HG02943 (cell line): ENCODE measurements around the gene GPI.
"Not testable (repeated sequence)": the region's sequence is repeated elsewhere in the genome, so short reads cannot be mapped to it uniquely, and the experiment has no call there.

Source experiments
- ATAC-seq: cut with Tn5 transposase; IDR thresholded peaks from one replicate; pipeline ENCODE4 v1.9.1; 2021; ENCODE audit warnings: mild to moderate bottlenecking, low read depth, moderate library complexity; ENCODE audit not compliant: unreplicated experiment

The GPI gene

DNA sequence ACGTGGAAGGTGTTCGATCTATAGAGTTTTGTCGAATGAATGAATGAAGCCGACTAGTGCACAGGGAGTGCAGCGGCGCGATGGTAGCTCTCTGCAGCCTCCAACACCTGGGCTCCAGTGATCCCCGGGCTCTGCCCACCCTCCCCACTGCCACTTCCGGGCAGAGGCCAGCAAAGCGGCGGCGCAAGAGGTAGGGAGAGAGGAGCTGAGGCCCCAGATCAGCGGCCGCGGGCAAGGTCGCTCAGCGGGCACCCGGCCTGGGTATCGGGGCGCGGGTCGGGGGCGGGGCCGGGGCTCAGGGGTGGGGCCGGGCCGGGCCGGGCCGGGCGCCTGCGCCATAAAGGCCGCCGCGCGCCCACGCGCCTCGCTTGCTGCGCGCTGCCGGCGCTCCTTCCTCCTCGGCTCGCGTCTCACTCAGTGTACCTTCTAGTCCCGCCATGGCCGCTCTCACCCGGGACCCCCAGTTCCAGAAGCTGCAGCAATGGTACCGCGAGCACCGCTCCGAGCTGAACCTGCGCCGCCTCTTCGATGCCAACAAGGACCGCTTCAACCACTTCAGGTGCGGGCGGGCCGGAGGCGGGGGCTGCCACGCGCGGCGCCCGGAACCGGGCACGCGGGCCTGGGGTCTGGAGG, at the start of gene GPI:
Gene GPI, plus strand, starts transcription at position 367 of the 633 bp plus-strand sequence. Its CDS starts 71 bp downstream, at position 438.
- peak; percentile 53 for ATAC-seq

DNA sequence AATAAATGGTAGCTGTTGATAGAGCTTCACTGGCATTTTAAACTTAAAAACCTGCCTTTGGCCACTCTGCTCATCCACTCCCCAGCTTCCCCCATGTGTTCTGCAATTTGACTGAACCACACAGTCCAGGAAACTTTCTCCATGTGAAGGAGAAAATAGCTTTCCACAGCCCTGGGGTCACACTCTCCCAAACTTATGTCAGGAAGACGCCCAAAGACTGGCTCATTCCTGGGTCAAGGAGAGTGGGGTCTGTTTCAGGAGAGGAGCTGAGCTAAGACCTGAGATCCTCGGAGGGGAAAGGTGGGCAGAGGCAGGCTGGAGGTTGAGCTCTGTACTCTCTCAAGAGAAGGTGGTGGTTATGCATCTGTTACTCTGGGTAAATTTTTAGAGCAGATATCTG, 48.7 kb upstream of the GPI start:
- ATAC-seq: no peak

DNA sequence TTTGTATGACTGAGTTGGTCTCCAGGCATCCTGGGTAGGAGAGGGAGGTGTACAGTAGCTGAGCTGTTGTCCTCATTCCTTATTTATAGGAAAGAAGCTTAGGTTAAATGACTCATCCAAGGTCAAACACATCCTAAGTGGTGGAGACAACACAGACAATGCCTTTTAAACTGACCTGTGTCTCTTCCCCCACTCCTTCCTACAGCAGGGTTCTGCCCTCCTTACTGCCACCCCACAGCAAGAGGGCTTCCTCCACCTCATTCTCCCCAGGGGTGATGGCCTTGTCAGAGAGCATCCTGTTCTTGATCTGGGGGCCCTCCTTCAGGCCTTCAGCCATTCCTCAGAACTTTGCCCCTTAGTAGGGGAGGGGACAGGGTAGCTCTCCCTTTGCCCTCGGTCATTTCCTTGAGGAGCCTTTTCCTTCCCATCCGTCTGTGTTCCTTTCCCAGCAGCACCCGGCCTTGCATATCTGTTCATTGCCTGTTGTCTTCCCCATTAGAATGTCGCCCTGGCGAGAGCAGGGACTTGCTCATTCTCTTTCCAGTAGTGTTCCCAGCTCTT, 48.2 kb upstream of the GPI start:
- ATAC-seq: no peak

DNA sequence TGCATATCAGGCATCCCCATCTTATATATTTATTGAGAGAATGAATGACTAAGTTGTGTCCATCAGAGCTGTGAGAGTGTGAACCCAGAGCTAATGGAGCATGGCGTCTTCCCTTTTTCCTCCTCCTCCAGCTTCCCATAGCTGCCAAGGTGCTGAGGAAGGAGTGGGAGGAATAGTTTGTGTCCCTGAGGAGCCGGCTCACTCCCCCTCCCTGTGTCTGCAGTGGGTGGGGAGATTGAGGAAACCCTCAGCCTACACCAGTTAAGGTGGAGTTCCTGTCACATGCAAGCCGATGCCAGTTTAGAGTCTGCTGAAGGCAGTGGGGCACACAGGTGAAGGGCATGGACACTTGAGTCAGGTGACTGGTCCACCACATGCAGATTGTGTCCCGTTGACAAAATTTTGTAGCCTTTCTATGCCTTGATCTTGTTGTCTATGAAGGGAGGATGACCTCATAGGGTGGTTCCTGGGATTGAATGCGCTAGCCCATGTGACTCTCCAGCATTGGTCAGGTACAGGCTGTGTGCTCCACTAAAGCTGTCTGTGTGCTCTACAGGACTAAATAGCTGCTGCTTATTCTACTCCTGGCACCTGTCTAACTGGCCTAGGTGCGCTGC, 47.6 kb upstream of the GPI start:
- ATAC-seq: no peak

DNA sequence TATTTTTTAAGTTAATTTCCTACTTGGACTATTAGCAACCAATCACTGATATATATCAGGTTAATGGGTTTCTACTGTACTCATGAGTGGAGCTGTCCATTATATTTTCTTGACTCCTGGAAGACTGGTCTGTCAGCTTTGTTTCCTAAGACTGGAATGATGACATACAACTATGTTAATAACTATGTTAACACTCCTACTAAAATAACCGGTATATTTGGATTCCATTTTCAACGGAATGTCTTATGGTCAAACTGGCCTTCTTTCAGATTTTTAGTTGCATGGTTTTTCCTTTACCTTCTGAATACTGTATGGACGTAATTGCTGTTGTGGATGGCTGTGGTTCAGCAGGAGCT, 45.8 kb upstream of the GPI start:
- ATAC-seq: no peak

DNA sequence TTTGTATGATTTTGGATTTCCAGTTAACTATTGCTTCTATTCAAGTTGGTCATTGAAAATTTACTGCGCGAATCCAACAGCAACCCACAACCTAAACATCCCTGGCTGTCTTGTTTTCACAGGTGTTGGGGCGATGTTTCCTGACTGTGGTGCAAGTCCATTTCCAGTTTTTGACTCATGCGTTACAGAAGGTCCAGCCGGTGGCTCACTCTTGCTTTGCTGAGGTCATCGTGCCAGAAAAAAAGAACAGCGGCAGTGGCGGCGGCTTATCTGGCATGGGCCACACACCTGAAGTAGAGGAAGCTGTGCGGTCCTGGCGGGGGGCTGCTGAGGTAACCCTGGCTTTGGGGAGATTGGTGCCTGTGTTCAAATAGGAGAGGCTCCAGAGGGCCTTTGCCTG, 45.2 kb upstream of the GPI start:
- ATAC-seq: no peak

DNA sequence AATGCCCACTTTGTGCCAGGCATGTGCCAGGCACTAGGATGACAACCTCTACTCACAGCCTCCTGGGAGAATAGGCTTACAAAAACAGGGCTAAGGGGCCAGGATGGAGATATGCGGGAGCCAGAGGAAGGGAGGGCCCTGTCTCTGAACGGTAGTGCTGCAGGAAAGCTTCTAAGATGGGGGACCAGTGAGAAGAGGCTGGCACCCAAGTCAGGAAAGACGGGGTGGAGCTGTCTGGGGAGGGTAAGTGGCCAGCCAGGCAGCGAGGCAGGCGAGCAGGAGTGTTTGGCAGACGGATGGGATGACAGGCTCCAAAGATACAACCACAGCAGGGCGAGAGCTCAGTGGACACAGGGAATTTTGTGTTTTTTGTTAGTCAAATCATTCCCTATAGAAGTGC, 44.7 kb upstream of the GPI start:
- no peak for ATAC-seq

DNA sequence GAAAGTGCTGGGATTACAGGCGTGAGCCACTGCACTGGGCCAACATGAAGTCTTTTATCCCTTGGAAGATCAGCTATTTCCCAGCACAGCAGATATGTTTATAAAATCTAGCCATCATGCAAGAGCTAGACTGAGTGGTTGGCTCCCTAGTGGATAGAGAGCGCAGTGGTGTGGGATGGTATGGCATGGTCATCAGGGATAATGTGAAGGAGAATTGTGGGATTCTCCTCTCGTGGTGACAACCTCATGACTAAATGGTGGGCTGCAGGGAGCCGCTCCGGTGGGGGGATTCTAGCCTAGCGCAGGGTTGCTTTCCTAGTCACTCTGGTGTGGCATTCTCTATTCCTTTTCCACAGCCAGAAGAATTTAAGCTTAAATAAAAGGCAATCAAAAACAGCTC, 43.3 kb upstream of the GPI start:
- no peak for ATAC-seq

DNA sequence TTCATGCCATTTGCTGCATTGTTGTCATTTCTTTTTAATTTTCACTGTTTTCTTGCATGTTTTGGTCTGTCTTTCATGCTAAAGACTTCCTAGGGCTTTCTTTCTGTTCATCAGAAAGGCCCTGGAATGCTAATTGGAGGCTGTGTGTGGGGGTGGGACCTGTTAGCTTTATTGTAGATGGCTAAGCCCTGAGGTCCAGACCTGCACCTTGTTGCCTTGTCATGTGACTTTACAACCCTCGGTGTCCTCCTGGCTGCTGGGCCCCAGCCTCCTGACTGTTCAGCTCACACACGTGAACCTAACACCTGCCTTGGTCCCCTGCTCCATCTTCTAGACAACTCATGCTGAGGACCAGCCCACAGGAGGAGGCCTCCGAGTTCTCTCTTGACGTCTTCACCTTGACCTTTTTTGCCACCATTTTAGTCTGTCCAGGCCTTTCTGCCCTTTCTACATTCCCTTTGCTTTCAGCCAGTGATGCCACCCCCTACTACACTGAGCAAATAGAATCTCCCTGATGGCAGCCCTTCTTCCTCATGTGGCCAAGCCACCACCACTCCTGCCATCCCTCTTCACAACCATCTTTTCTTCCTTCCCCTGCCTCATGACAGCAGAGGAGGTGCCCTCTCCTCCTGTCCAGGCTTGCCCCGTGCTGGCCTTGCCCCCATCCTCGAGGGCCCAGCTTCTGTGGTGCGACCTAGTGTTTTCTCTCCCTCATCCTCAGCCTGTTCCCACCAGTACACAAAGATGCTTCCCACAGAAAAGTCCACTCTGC, 41.4 kb upstream of the GPI start:
- ATAC-seq: no peak

DNA sequence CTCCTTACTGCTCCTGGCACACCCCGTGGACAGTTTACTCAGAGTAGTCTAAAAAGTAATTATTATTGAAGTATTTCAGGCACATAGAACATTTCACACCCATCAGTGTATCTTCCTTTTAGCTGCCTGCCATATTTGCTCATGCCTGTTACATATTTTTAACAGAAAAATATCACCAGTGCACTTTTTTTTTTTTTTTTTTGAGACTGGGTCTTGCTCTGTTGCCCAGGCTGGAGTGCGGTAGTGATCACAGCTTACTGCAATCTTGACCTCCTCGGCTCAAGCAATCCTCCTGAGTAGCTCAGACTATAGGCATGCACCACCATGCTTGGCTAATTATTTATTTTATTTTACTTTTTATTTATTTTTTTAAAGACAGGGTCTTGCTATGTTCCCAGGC, 40.7 kb upstream of the GPI start:
- no peak for ATAC-seq

DNA sequence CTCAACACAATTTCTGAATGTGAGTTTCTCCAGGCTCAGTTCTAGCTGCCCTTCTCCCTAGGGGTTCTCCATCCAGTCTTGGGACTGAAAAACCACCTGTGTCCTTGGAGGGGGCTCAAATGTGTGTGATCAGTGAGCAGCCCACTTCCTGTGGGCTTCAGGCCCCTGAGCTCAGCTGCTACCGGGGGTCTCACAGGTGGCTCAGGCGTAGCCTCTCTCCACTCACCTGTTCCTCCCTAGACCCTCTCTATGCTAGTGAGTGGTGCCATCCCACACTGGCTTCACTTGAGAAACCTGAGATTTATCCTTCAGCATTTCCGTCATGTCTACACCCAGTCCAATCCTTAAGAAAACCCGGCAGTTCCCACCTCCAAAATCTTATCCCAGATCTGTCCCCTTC, 39.8 kb upstream of the GPI start:
- ATAC-seq: no peak

DNA sequence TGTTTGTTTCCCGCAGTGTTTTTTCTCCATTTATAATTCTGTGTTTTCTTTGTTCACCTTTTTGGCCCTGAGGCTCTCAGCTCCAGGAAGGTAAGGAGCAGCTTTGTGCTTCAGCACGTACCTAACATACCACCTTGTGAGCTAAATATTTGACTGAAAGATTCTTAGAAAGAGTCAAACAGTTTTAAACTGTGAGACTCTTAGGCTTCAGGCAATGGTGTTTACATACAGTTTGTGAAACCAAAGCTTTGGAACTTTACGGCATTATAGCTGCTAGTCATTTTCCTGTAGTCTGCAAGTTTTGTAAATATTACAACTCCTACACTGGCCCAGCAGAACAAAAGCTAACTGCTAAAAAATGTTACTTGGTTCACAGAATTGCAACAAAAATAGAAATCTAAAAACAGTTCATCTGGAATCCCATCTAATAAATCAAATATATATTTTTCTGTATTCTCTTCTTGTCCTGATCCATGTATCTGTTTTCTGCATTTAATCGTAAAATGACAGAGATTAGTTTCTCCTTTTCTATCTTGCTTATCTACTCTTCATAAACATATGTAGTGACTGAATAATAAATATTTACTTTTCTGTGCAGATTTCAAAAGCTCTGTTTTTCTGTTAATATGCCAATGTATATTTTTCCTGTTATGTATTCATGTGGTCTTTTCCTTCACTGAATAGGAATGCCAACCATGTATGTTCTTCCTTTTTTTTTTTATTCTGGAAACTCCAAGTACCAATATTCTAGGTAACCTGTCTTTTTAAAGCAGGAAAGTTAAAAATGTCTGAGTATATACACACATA, 38.8 kb upstream of the GPI start:
- ATAC-seq: no peak

DNA sequence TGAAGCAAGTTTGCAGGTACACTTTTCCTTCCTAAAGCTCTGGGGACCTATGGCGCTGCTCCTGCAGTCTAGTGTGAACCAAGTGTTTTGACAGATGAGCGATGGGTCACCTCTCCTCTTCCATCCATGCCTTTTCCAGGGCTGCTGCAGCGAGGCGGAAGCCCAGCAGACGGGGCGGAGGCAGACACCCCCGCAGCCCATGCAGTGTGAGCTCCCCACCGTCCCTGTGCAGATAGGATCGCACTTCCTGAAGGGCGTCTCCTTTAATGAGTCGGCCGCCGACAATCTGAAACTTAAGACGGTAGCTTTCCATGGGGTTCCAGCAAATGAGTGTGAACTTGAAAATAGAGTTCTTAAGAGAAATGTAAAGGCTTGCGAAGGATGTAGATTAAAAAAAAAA, 37.1 kb upstream of the GPI start:
- ATAC-seq: no peak

DNA sequence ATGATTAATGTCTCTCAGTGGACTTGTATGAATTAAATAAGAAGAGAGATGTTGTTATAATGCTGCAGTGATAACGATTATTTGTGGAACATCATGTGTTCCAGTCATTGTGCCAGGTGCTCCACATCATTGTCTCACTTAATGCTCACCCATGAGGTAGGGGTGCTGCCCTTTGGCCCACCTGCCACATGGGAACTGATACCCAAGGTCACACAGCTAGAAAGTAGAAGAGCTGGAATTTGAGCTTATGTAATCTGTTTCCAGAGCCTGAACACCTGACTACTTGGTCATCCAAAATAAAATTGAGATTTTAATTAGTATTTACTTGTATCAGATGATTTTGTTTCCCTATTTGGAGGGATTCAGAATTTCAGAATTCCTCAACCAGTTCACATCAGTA, 36.0 kb upstream of the GPI start:
- ATAC-seq: no peak

DNA sequence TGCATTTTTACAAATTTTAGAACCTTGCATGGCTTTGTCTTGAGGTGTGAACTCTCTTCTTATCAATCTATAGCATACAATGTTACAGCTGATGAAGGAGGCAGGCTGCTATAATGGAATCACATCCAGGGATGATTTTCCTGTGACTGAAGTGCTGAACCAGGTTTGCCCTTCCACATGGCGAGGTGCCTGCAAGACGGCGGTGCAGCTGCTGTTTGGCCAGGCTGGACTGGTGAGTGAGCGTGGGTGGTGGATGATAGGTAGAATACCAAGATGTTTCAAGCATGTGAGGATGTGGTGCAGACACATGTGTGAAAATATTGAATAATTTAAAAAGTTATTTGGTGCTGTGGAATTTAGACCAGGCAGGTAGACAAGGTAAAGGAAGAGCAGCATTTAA, 34.9 kb upstream of the GPI start:
- no peak for ATAC-seq

DNA sequence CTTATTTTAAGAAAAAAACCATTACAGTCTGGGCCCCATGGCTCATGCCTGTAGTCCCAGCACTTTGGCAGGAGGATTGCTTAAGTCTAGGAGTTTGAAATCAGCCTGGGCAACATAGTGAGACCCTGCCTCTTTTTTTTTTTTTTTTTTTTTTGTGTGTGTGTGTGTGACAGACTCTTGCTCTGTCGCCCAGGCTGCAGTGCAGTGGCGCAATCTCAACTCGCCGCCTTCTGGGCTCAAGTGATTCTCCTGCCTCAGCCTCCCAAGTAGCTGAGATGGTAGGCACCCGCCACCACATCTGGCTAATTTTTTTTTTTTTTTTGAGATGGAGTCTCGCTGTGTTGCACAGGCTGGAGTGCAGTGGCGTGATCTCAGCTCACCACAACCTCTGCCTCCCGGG, 34.4 kb upstream of the GPI start:
- not testable (repeated sequence) for ATAC-seq

DNA sequence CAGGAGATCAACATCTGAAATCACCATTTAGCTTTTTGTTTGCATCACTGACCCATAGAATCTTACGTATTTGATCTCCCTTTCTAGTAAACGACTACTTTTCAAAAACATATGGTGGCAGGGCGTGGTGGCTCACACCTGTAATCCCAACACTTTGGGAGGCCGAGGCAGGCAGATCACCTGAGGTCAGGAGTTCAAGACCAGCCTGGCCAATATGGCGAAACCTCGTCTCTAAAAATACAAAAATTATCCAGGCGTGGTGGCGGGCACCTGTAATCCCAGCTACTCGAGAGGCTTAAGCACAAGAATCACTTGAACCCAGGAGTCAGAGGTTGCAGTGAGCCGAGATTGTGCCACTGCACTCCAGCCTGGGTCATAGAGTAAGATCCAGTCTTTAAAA, 33.4 kb upstream of the GPI start:
- ATAC-seq: not testable (repeated sequence)

DNA sequence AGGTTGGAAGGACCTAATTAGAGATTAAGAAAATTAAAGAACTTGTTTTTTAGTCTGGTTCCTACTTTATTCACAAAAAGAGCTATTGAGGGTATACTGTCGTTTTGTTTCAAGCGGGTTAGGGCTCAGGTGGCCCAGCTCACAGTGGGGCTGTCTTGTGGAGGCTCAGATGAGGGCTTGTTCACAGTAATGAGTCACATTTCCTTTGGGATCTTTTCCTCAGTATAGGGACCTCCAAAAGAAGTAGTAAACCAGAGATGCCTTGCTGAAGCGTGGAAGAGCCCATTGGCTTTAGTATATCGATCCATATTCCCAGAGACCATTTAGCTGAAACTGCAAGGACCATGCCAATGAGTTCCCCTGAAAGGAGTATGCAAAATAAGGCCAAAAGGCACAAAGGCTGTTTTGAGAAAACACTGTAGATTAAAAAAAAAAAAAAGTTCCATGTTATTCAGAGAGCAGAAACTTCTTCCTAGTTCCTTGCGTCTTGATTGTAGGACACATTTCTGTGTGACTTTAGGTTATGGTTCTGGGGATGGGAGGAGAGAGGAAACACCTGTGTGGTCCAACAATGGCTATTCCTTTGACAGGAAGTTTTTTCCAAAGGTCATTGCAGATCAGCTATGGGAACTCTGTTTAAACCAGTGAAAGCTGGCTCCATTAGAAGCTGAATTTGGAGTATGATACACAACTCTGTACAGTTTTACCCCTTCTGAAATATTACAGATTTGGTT, 32.8 kb upstream of the GPI start:
- no peak for ATAC-seq

DNA sequence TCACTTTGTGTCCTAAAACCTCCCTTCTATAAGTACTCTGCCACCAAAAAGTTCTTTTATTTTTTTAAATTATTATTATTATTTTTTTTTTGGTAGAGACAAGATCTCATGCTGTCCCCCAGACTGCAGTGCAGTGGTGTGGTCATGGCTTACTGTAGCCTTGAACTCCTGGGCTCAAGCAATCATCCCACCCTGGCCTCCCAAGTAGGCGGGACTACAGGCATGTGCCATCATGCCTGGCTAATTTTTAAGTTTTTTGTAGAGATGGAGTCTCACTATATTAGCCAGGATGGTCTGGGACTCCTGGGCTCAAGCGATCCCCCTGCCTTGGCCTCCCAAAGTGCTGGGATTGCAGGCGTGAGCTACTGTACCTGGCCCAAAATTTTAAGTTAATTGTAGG, 29.1 kb upstream of the GPI start:
- ATAC-seq: no peak

DNA sequence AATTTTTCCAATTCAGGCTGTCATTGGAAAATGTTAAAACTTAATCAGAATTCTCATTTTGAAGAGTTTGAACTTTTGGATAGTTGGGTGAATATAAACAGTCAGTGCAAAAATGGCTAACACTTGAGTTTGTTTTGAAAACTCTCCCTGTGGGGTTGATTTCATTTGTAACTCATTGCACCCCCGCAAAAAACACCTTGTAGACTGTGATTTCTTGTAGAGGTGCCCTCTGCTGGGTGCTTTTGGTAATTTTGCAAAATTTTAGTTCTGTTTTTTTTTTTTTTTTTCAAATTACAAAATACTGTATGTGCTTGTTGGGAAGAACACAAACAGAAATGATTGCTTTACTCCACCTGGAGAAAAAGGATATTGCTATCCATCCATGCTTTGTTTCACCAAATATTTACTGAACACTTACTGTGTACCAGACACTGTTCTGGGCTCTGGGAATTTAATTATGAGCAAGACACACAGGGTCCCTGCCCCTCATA, 28.2 kb upstream of the GPI start:
- ATAC-seq: no peak
